Ascending aorta (tissue), 2 donors: ENCODE data around the gene RLN3. TPM values are rescaled to one million over a fixed set of nuclear protein-coding genes. Genes with fewer than 3 reads are reported as not detected.

Source experiments
- DNase-seq, 2 donors: peaks; one replicate each; pipeline ENCODE4 v3.0.0-alpha.2; 2019; ENCODE audit warnings: low spot score in 2 of 2
- H3K27ac ChIP-seq, 2 donors: fragments of 200-600 bp; sonication (generic); one replicate each; pipeline ENCODE4 v1.5.1; 2016 to 2017; ENCODE audit warnings: mild to moderate bottlenecking in 1 of 2
- H3K27me3 ChIP-seq: fragments of 200-600 bp; sonication (generic); one replicate; pipeline ENCODE4 v1.5.1; 2017
- H3K36me3 ChIP-seq, 2 donors: fragments of 200-600 bp; sonication (generic); one replicate each; pipeline ENCODE4 v1.5.1; 2016
- H3K4me1 ChIP-seq, 2 donors: fragments of 200-600 bp; sonication (generic); one replicate each; pipeline ENCODE4 v1.5.1; 2016 to 2017; ENCODE audit warnings: mild to moderate bottlenecking in 1 of 2
- H3K4me3 ChIP-seq, 2 donors: fragments of 200-600 bp; sonication (generic); one replicate each; pipeline ENCODE4 v1.5.1; 2016 to 2017; ENCODE audit warnings: mild to moderate bottlenecking in 1 of 2
- H3K9me3 ChIP-seq, 2 donors: fragments of 200-600 bp; sonication (generic); one replicate each; pipeline ENCODE4 v1.5.1; 2016
- CTCF ChIP-seq, 3 experiments: fragments of 200-600 bp in 2 of 3; fragments of 450-650 bp in 1 of 3; sonication (generic) in 2 of 3; IDR thresholded peaks; one replicate each; pipeline ENCODE4 v1.5.1; 2016 to 2019; ENCODE audit warnings: antibody characterized with exemption in 3 of 3, mild to moderate bottlenecking in 1 of 3, moderate library complexity in 1 of 3
- intact Hi-C: fragments of 100-400 bp; cut with DNase I; formaldehyde crosslinking; loops from one replicate; pipeline ENCODE4 v1.15.1; 2023
- total RNA-seq: library from RNA; depleted of rRNA; stranded (reverse); fragments of >200 nt; gene quantifications from one replicate; pipeline ENCODE4 v1.1.0, GENCODE V29; 2016

Gene RLN3
- total RNA-seq, 1 donor from 2014 or later: not detected

- DNase-seq: no peak
- intact Hi-C loops: loop anchor here (1.0 to 10.0 kb wide), 5 partner anchors 63 to 922 kb away; partner anchors contain the start of genes DCAF15, IER2 and STX10
Observed at GRCh38 chr19:14073925-14074838, 46.2 kb downstream of the RLN3 start.

GRCh38 chr19:14078411-14078810 lies 50.5 kb downstream of the RLN3 start:
- Histone ChIP-seq H3K27ac (no peak overlapping the region), H3K9me3 (no peaks in the 10 kb centered on the region), H3K4me1 (peaks cover 4 to 19% of the 10 kb centered on the region in 2 donors), H3K4me3 (no peak overlapping the region), H3K27me3 (no peaks in the 10 kb centered on the region), H3K36me3 (no peaks in the 10 kb centered on the region)
- DNase-seq: no peak
- no peak for TF ChIP-seq CTCF (IDR thresholded peaks at IDR 0.05)
- intact Hi-C loops: loop anchor here (10.0 kb wide), 1 partner anchor 294 kb away; no protein-coding TSS in a partner anchor

More at GRCh38 chr19:14073925-14074838, 46.2 kb downstream of the RLN3 start:
- H3K4me1 ChIP-seq: peaks cover 0 to 12% of the 10 kb centered on the region in 2 donors
- H3K27me3 ChIP-seq: no peaks in the 10 kb centered on the region
- no peaks in the 10 kb centered on the region for H3K36me3 ChIP-seq
- peak overlapping the region; percentile 90 to 94 for H3K27ac ChIP-seq
- H3K9me3 ChIP-seq: no peaks in the 10 kb centered on the region
- H3K4me3 ChIP-seq: peak overlapping the region; percentile 62 to 73
- no peak for TF ChIP-seq CTCF (IDR thresholded peaks at IDR 0.05)

Other genes with a start within 250 kb of the RLN3 start
- gene ZSWIM4, start 232.7 kb upstream of the RLN3 start, total RNA-seq: 23.2 TPM
- gene NANOS3, start 151.0 kb upstream of the RLN3 start, total RNA-seq: not detected
- gene BRME1, start 122.0 kb upstream of the RLN3 start, total RNA-seq: not detected
- gene CC2D1A, start 121.9 kb upstream of the RLN3 start, total RNA-seq: 128 TPM
- 12.9 TPM for gene PODNL1, start 89.7 kb upstream of the RLN3 start, total RNA-seq
- gene DCAF15, start 75.6 kb upstream of the RLN3 start, total RNA-seq: 35.0 TPM
- gene RFX1, start 21.8 kb upstream of the RLN3 start, total RNA-seq: 3.3 TPM
- gene IL27RA, start 3.6 kb downstream of the RLN3 start, total RNA-seq: 4.2 TPM
- 1.7 TPM for gene PALM3, start 33.9 kb downstream of the RLN3 start, total RNA-seq
- 6.0 TPM for gene MISP3, start 44.6 kb downstream of the RLN3 start, total RNA-seq
- gene C19orf67, start 57.6 kb downstream of the RLN3 start, total RNA-seq: not detected
- 9.4 TPM for gene SAMD1, start 62.6 kb downstream of the RLN3 start, total RNA-seq
- gene PRKACA, start 89.6 kb downstream of the RLN3 start, total RNA-seq: 92.6 TPM
- 7.8 TPM for gene ASF1B, start 108.4 kb downstream of the RLN3 start, total RNA-seq
- 26.0 TPM for gene ADGRL1, start 178.0 kb downstream of the RLN3 start, total RNA-seq